Measurements from ENCODE around the gene NEDD9. TPM values are rescaled to one million over a fixed set of nuclear protein-coding genes. Genes with fewer than 3 reads are reported as not detected.

NEDD9 gene
- polyA plus RNA-seq, 1 donor (not counting 4 experiments of a cell fraction or from before 2014, with no cell fraction given): 3.3 TPM

- dilution Hi-C loops (cut with MboI; ENCODE audit: extremely low pct_ligation_motif_present, low sequenced_read_pairs): no loop called here
These were observed 79.9 kb downstream of the NEDD9 start for GRCh38 chr6:11152581-11152980.

DNA sequence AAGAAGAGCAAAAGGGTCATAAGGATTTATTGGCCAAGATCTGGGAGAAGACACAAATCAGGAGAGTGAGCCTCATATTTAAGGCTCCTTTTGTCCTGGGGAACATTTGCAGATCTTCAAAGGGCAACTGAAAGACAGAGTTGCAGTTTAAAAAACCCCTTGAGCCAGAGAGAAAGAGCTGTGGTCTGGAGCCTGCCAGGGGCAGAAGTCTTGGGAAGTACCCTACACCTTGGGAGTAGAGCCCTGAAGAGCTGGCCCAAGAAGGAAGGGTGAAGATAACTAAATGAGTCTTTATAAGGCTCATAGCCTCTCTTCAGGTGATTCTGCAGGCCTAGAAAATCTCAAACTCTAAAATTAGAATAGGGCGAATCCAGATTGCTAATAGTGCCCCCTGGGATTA lies 81.0 kb downstream of the NEDD9 start:
- no peak overlapping the region for H3K4me2 ChIP-seq (ENCODE audit: control insufficient read depth, extremely low read depth, insufficient read depth, low read depth, low read length)
- H2AFZ ChIP-seq (ENCODE audit: control insufficient read depth, low read length): no peak overlapping the region
- H3K27me3 ChIP-seq (ENCODE audit: control insufficient read depth, extremely low read depth, insufficient read depth, low read length): no peaks in the 10 kb centered on the region
- no peak overlapping the region for H3K4me3 ChIP-seq (ENCODE audit: control insufficient read depth in 2 of 3, extremely low read depth in 1 of 3, insufficient read depth in 2 of 3, low read depth in 1 of 3, low read length in 3 of 3)
- no peaks in the 10 kb centered on the region for H4K20me1 ChIP-seq (ENCODE audit: control insufficient read depth, extremely low read depth, insufficient read depth, low read length)
- dilution Hi-C loops (cut with MboI; ENCODE audit: extremely low pct_ligation_motif_present, low sequenced_read_pairs): no loop called here
- TF ChIP-seq EZH2 (IDR thresholded peaks at IDR 0.05; ENCODE audit: low read length): no peak
- TF ChIP-seq, protein P1, sequence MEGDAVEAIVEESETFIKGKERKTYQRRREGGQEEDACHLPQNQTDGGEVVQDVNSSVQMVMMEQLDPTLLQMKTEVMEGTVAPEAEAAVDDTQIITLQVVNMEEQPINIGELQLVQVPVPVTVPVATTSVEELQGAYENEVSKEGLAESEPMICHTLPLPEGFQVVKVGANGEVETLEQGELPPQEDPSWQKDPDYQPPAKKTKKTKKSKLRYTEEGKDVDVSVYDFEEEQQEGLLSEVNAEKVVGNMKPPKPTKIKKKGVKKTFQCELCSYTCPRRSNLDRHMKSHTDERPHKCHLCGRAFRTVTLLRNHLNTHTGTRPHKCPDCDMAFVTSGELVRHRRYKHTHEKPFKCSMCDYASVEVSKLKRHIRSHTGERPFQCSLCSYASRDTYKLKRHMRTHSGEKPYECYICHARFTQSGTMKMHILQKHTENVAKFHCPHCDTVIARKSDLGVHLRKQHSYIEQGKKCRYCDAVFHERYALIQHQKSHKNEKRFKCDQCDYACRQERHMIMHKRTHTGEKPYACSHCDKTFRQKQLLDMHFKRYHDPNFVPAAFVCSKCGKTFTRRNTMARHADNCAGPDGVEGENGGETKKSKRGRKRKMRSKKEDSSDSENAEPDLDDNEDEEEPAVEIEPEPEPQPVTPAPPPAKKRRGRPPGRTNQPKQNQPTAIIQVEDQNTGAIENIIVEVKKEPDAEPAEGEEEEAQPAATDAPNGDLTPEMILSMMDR (optimal IDR thresholded peaks at IDR 0.05 in 1 of 3, IDR thresholded peaks at IDR 0.05 in 1 of 3, conservative IDR thresholded peaks at IDR 0.05 in 1 of 3; ENCODE audit: extremely low read depth in 1 of 3, insufficient read depth in 2 of 3, low read length in 3 of 3): no peak
- H3K4me1 ChIP-seq (ENCODE audit: control insufficient read depth, extremely low read depth, insufficient read depth, low read length): peaks cover 2% of the 10 kb centered on the region
- no peaks in the 10 kb centered on the region for H3K36me3 ChIP-seq (ENCODE audit: control insufficient read depth in 2 of 2, extremely low read depth in 1 of 2, insufficient read depth in 2 of 2, low read length in 2 of 2)
- H3K79me2 ChIP-seq (ENCODE audit: control insufficient read depth, insufficient read depth, low read length): no peaks in the 10 kb centered on the region
- no peak overlapping the region for H3K9ac ChIP-seq (ENCODE audit: control insufficient read depth, extremely low read depth, insufficient read depth, low read length)
- no peaks in the 10 kb centered on the region for H3K9me3 ChIP-seq (ENCODE audit: control insufficient read depth, low read depth, low read length)
- H3K27ac ChIP-seq (ENCODE audit: control insufficient read depth, insufficient read depth, low read length): no peak overlapping the region
- FAIRE-seq (no peak), DNase-seq (ENCODE audit: low read depth, low spot score) (no peak)
- H3K9me1 ChIP-seq (ENCODE audit: control insufficient read depth, extremely low read depth, insufficient read depth, low read length): peaks cover under 1% of the 10 kb centered on the region

More at GRCh38 chr6:11152581-11152980, 79.9 kb downstream of the NEDD9 start:
- no peaks in the 10 kb centered on the region for H3K79me2 ChIP-seq (ENCODE audit: control insufficient read depth, insufficient read depth, low read length)
- no peaks in the 10 kb centered on the region for H4K20me1 ChIP-seq (ENCODE audit: control insufficient read depth, extremely low read depth, insufficient read depth, low read length)
- H3K4me1 ChIP-seq (ENCODE audit: control insufficient read depth, extremely low read depth, insufficient read depth, low read length): no peaks in the 10 kb centered on the region
- TF ChIP-seq EZH2 (IDR thresholded peaks at IDR 0.05; ENCODE audit: low read length): no peak
- TF ChIP-seq, protein P1 (optimal IDR thresholded peaks at IDR 0.05 in 1 of 3, IDR thresholded peaks at IDR 0.05 in 1 of 3, conservative IDR thresholded peaks at IDR 0.05 in 1 of 3; ENCODE audit: extremely low read depth in 1 of 3, insufficient read depth in 2 of 3, low read length in 3 of 3): no peak
- no peaks in the 10 kb centered on the region for H3K9me3 ChIP-seq (ENCODE audit: control insufficient read depth, low read depth, low read length)
- H3K9me1 ChIP-seq (ENCODE audit: control insufficient read depth, extremely low read depth, insufficient read depth, low read length): no peaks in the 10 kb centered on the region
- no peak overlapping the region for H3K4me3 ChIP-seq (ENCODE audit: control insufficient read depth in 2 of 3, extremely low read depth in 1 of 3, insufficient read depth in 2 of 3, low read depth in 1 of 3, low read length in 3 of 3)
- FAIRE-seq: no peak
- H3K27me3 ChIP-seq (ENCODE audit: control insufficient read depth, extremely low read depth, insufficient read depth, low read length): no peaks in the 10 kb centered on the region
- no peaks in the 10 kb centered on the region for H3K36me3 ChIP-seq (ENCODE audit: control insufficient read depth in 2 of 2, extremely low read depth in 1 of 2, insufficient read depth in 2 of 2, low read length in 2 of 2)
- H3K4me2 ChIP-seq (ENCODE audit: control insufficient read depth, extremely low read depth, insufficient read depth, low read depth, low read length): no peak overlapping the region
- H2AFZ ChIP-seq (ENCODE audit: control insufficient read depth, low read length): no peak overlapping the region
- H3K9ac ChIP-seq (ENCODE audit: control insufficient read depth, extremely low read depth, insufficient read depth, low read length): no peak overlapping the region
- DNase-seq (ENCODE audit: low read depth, low spot score): no peak
- H3K27ac ChIP-seq (ENCODE audit: control insufficient read depth, insufficient read depth, low read length): no peak overlapping the region
